Measurements from ENCODE around the gene HOXA11.

DNA sequence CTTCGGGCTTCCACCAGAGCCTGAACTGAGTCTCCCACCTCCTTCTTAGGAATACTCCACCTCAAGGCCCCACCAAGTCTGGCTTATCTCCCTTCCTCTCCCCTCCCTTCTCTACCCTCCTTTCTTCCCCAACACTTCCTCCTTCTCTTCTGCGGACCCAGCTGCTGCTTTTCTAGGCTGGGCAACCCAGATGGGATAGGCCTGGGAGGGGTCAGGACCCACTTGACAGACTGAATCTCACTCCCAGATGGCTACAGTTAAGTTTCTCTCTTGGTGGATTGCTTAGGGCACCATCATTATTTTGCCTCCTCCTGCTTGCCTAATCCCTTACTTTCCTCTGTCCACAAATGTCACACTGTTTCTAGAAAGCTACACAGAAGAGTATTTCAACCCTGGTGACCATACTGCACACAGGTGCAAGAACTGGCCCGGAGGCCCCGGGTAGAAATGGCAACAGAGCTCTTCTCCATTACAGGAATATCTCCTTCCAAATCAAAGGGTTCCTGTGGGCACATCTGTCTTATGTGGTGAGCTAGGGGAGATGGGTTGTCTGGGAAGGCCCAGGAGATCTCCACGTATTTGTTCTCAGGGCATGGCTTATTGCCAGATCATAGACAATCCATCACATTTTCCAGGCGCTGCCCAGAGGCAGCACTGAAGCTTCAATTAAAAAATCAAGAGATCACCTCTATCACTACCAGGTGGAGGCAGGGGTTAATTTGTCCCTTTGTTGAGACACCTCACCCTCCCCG is 5.1 kb upstream of the HOXA11 start:
- TF ChIP-seq, protein P1, sequence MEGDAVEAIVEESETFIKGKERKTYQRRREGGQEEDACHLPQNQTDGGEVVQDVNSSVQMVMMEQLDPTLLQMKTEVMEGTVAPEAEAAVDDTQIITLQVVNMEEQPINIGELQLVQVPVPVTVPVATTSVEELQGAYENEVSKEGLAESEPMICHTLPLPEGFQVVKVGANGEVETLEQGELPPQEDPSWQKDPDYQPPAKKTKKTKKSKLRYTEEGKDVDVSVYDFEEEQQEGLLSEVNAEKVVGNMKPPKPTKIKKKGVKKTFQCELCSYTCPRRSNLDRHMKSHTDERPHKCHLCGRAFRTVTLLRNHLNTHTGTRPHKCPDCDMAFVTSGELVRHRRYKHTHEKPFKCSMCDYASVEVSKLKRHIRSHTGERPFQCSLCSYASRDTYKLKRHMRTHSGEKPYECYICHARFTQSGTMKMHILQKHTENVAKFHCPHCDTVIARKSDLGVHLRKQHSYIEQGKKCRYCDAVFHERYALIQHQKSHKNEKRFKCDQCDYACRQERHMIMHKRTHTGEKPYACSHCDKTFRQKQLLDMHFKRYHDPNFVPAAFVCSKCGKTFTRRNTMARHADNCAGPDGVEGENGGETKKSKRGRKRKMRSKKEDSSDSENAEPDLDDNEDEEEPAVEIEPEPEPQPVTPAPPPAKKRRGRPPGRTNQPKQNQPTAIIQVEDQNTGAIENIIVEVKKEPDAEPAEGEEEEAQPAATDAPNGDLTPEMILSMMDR (IDR thresholded peaks at IDR 0.05), result no peak
- TF ChIP-seq POLR2A (IDR thresholded peaks at IDR 0.05), result no peak
